Stimulated activated CD4-positive, alpha-beta T cell treated with anti-CD3 and anti-CD28 coated beads, Interleukin-1b, Interleukin-23, amount 100 ng/mL, for 48 hours (primary cell): ENCODE measurements around the gene FOSB.

Experiments
- DNase-seq: peaks from one replicate; pipeline ENCODE4 v3.0.0-alpha.2; 2020

The FOSB gene

DNA sequence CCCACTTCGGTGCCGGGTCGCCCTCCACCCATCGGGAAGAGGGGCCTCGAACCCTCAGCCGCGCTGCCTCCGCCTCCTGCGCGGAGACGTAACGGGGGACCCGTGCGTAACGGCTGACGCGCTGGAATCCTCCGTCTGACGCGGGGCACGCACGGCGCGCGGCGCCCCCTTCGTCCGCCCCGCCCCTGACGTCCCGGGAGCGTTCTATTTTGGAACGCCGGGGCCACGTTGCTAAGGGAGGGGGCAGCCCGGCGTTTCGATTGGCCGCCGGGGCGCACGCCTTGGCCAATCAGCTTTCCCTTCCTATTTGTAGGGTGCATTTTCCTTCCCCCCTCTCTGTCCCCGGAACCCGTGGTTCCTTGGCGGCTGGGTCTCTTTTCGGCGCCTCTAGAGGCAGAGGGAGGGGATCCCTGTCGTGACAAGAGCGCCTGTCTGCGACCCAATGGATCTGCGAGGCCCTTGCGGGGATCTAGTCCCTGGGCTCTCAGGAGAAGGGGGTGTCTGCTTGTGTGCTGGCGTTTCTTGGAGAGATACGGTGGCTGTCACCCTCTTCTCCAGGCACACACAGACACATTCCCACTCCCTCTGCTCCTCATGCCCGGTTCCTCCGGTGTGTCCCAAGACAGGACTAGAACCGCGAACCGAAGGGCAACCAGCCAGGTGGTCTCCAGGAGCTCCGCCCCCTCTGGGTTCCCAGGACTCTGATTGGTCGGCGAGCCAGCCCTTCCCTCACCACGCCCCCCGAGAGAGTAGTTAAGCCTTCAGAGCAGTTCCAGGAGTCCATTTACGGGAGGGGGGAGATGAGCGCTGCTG lies 1.5 kb downstream of the FOSB start:
- DNase-seq: peak; percentile 94

DNA sequence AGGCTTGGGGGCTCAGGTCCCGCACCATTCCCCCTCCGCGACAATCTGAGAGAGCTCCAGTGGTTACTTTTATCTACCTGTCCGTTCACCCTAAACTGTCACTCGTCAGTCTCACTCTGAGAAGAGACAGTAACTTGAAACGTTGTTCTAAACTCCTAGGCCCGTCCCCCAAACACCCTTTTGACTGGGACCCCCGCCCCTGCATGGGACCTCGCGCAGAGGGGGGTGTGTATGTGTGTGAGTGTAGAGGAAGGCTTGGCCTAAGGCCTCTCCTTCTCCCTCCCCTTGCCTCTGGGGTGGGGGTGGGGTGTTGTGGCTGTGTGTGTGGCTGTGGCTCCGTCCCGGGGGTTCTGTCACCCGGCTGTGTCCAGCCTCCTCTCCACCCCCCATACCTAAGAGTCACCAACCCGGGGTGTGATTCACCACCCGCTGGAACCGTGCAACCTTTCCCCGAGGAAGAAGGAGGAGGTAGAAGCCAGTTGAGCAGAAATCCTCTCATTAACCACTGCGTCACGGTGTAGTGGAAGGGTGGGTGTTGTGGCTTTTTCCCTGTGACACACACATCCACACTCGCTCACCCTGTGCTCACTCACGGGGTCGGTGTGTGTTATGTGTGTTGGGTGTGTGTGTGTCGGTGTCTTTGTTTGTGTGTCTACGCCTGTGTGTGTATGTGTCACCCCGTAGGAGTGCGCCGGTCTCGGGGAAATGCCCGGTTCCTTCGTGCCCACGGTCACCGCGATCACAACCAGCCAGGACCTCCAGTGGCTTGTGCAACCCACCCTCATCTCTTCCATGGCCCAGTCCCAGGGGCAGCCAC lies 2.4 kb downstream of the FOSB start:
- DNase-seq: no peak

DNA sequence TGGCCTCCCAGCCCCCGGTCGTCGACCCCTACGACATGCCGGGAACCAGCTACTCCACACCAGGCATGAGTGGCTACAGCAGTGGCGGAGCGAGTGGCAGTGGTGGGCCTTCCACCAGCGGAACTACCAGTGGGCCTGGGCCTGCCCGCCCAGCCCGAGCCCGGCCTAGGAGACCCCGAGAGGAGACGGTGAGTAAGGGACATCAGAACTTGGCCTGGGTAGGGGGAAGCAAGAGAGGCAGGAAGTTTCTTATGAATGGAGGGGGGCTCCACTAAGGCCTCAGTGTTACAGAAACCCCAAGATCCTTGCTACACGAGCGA lies 2.9 kb downstream of the FOSB start:
- DNase-seq: no peak

DNA sequence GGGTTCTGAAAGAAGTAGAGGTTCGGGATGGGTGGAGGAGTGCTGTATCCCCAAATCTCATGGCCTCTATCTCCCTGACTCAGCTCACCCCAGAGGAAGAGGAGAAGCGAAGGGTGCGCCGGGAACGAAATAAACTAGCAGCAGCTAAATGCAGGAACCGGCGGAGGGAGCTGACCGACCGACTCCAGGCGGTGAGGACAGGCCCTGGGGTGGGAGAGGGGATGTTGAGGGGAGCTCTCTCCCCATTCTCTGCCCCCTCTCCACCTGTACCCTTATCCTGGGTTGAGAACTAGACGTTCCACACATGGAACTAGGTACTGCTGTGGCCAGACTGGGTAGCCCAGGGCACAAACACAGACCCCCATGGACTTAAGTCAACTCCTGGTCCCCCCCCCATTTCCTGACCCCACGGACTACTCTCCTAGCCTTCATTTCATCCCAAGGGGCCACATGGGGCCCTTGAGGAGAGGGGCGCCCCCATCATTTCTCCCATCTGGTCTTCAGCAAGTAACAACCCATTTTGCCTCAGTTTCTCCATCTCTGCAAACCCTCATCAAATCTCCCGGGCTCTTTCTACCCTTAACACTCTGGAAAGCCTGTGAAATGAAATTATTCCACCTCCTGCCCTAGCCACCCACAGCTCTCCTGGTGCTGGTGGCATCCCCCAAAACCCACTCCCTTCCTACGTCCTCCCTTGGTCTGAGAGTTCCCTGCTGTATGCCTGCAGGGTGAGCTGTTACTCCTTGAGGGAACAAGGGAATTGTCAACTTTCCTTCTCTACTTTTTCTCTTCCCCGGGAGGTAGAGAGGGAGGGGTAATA lies 3.5 kb downstream of the FOSB start:
- DNase-seq: no peak

DNA sequence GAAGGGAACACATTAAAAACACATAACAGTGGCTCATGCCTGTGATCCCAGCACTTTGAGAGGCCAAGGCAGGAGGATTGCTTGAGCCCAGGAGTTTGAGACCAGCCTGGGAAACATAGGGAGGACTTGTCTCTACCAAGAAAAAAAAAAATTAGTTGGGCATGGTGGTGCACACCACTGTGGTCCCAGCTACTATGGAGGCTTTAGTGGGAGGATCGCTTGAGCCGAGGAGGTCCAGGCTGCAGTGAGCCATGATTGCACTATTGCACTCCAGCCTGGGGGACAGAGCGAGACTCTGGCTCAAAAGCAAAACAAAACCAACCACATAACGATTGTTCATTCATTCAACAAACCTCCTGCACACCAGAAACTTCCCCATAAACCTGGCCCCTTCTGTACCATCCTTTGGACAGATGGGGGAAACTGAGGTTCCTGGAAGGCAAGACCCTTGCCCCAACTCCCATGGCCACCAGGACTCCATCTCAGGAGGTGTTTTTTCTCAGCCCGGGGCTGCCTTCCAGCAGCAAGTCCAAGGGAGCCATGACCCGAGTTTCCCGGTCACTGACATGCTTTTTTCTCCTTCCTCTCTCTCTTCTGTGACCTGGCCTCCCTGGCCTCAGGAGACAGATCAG lies 4.3 kb downstream of the FOSB start:
- no peak for DNase-seq

DNA sequence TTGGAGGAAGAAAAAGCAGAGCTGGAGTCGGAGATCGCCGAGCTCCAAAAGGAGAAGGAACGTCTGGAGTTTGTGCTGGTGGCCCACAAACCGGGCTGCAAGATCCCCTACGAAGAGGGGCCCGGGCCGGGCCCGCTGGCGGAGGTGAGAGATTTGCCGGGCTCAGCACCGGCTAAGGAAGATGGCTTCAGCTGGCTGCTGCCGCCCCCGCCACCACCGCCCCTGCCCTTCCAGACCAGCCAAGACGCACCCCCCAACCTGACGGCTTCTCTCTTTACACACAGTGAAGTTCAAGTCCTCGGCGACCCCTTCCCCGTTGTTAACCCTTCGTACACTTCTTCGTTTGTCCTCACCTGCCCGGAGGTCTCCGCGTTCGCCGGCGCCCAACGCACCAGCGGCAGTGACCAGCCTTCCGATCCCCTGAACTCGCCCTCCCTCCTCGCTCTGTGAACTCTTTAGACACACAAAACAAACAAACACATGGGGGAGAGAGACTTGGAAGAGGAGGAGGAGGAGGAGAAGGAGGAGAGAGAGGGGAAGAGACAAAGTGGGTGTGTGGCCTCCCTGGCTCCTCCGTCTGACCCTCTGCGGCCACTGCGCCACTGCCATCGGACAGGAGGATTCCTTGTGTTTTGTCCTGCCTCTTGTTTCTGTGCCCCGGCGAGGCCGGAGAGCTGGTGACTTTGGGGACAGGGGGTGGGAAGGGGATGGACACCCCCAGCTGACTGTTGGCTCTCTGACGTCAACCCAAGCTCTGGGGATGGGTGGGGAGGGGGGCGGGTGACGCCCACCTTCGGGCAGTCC lies 5.0 kb downstream of the FOSB start:
- no peak for DNase-seq

DNA sequence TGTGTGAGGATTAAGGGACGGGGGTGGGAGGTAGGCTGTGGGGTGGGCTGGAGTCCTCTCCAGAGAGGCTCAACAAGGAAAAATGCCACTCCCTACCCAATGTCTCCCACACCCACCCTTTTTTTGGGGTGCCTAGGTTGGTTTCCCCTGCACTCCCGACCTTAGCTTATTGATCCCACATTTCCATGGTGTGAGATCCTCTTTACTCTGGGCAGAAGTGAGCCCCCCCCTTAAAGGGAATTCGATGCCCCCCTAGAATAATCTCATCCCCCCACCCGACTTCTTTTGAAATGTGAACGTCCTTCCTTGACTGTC lies 5.5 kb downstream of the FOSB start:
- no peak for DNase-seq

DNA sequence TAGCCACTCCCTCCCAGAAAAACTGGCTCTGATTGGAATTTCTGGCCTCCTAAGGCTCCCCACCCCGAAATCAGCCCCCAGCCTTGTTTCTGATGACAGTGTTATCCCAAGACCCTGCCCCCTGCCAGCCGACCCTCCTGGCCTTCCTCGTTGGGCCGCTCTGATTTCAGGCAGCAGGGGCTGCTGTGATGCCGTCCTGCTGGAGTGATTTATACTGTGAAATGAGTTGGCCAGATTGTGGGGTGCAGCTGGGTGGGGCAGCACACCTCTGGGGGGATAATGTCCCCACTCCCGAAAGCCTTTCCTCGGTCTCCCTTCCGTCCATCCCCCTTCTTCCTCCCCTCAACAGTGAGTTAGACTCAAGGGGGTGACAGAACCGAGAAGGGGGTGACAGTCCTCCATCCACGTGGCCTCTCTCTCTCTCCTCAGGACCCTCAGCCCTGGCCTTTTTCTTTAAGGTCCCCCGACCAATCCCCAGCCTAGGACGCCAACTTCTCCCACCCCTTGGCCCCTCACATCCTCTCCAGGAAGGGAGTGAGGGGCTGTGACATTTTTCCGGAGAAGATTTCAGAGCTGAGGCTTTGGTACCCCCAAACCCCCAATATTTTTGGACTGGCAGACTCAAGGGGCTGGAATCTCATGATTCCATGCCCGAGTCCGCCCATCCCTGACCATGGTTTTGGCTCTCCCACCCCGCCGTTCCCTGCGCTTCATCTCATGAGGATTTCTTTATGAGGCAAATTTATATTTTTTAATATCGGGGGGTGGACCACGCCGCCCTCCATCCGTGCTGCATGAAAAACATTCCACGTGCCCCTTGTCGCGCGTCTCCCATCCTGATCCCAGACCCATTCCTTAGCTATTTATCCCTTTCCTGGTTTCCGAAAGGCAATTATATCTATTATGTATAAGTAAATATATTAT lies 6.1 kb downstream of the FOSB start:
- no peak for DNase-seq

DNA sequence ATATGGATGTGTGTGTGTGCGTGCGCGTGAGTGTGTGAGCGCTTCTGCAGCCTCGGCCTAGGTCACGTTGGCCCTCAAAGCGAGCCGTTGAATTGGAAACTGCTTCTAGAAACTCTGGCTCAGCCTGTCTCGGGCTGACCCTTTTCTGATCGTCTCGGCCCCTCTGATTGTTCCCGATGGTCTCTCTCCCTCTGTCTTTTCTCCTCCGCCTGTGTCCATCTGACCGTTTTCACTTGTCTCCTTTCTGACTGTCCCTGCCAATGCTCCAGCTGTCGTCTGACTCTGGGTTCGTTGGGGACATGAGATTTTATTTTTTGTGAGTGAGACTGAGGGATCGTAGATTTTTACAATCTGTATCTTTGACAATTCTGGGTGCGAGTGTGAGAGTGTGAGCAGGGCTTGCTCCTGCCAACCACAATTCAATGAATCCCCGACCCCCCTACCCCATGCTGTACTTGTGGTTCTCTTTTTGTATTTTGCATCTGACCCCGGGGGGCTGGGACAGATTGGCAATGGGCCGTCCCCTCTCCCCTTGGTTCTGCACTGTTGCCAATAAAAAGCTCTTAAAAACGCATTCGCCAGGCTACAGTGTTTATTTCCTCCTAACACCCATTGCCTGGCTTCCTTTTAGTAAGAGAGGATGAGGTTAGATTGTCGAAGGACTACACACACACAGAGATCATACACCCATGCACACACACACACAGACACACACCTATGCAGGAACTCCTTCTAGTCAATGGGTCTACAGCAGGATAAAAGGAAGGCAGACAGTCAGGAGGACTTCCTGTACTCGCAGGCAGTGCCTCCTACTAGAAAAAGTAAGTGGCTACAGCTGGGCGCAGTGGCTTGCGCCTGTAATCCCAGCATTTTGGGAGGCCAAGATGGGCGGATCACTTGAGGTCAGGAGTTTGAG lies 7.1 kb downstream of the FOSB start:
- no peak for DNase-seq

DNA sequence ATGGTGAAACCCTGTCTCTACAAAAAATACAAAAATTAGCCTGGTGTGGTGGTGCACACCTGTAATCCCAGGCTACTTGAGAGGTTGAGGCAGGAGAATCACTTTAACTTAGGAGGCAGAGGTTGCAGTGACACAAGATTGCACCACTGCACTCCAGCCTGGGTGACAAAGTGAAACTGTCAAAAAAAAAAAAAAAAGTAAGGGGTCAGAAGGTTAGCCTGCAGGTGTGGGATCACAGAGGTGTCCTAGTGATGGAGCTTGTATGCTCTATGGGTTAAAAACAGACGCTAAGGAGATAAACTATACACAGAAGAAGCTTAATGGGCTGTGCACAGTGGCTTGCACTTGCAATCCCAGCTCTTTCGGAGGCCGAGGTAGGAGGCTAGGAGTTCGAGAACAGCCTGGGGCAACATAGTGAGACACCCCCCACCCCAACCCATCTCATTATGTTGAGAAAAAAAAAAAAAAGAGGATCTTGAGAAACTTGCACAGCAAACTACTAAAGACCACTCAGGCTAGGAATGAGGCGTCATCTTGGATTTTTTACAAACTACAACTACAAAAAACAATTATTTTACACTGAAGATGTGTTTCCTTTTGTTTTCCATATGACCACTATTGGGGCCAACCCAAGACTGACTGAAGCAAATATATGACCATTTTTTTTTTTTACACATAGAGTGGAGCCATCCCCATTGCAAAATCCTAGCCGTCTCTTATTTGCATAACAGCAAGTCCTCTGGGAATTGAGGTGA lies 7.9 kb downstream of the FOSB start:
- DNase-seq: no peak

DNA sequence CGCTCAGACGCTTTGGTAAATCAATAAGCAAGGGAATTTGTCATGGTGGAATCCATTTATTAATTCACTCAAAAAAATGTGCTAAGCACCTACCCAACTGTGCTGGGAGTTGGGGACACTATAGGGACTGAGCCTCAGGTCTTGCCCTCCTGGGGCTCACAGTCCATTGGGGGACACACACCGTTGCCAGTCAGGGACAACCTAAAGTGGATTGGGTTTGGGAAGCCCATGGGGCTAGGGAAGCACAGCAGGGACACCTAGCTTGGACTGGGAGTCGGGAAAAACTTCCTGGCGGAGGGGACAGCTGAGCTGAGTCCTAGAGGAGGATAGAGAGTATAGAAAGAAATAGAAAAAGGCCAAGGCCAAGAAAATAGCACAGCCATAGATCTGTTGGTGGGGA lies 8.5 kb downstream of the FOSB start:
- no peak for DNase-seq

DNA sequence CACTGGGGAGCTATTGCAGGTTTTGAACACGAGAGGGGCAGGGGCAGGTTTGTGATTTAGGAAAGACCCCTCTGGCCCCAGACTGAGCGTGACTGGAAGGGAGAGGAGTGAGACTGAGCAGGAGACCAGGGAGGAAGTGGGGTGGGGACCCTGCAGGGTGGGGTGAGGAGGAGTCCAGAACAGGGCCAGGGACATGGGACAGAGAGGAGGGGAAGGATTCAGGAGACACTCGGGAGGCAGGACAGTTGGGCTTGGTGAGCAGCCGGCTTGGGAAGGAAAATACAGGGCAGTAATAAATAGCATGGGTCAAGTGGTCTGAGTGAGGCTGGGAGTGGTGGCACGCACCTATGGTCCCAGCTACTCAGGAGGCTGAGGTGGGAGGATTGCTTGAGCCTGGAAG lies 9.4 kb downstream of the FOSB start:
- no peak for DNase-seq

DNA sequence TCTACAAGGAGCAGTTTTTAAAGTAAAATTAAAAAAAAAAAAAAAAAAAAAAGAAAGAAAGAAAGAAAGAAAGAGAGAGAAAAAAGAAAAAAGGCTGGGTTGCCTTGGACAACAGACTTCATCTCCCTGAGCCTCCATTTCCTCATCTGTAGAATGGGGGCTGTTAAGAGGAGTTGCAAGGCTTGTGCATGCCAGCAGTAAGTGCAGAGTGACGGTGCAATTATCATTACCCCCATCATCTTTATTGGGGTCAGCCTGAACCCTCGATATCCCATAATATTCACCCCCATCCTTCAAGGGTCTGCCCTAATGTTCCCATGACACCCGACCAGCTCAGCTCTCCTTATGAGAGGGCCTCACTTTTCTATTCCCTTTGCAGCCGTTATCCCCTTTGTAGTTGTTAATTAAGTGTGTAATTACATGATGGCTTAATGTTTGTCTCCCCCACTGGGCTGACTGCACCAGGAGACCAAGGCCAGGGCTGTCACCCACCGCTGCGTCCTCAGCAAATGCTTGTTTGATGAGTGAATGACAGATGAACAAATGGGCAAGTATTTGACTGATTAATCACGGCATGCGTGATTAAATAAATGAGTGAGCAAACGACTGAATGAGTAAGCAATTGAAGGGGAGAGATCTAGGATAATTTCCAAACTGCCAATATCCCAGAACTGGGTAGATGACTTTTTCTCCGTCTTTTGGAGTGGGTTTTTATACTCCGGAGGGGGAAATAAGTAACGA lies 10.1 kb downstream of the FOSB start:
- peak; percentile 51 for DNase-seq

DNA sequence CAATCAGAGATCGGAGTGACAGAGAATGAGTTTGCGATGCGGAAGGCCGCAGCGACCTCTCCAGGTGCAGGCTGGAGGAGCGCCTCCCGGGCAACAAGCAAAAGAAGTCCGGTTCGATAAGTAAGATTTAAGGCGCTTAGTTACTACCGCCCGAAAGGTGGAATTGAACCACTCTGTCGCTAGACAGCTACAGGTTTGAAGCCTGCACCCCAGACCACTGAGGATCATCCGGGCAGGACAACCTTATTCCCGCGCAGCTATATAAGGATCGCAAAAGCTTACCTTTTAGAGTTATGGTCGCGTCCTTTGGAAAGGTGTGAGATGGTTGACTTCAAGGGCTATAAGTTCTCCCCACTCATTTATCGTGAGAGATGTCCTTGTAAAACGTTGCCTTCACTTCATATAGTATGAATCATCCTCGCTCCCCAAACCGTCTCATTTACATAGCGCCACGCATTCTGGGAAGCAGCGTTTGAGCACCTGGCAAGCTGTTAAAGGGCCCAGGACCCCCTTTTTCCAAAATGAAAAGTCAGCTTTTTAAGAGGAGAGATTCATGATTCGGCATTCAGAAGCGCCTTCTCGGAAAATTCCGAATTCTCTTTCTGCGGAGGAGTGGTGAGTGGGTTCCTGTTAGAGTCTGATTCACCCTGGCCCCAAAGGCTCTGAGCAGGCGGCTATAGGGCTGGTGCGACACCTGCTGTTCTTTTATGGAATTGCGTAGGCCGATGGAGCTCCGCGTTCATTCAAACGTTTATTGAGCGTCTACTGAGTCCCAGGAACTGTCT lies 10.8 kb downstream of the FOSB start:
- peak; percentile 93 for DNase-seq

DNA sequence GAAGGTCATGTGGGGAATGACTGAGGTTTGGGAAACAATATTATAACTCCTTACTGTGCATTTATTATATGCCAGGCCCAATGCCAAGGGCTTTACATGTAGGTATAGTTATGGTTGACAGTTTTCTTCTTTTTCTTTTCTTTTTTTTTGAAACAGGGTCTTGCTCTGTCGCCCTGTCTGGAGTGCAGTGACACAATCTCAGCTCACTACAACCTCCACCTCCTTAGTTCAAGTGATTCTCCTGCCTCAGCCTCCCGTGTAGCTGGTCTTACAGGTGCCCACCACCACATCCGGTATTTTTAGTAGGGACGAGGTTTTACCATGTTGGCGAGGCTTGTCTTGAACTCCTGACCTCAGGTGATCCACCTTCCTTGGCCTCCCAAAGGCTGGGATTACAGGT lies 15.2 kb downstream of the FOSB start:
- no peak for DNase-seq

DNA sequence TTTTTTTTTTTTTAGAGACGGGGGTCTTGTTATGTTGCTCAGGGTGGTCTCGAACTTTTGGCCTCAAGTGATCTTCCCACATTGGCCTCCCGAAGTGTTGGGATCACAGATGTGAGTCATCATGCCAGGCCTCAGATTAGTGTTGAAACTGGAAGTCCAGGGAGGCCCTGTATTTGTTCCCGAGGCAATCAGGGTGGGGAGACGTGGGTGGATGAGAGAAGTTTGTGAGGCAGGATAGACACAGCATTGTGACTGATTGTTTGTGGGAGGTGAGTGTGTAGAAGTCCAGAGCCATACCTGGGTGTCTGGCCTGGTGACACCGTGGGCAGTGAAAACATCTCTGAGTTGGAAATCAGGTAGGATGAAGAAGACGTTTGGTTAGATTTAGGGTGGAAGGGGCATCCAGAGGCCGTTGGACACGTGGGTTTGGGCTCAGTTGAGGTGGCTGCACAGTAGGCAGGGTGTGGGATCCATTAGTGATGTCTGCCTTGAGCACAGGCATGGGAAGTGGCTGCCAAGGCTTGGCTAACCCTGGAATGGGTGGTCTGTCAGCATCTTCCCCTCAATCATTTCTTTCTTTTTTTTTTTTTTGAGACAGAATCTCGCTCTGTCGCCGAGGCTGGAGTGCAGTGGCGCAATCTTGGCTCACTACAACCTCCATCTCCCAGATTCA lies 16.6 kb downstream of the FOSB start:
- no peak for DNase-seq
